ENCODE results near the gene LAMTOR2. TPM values are rescaled to one million over a fixed set of nuclear protein-coding genes. Genes with fewer than 3 reads are reported as not detected.

Gene LAMTOR2
- polyA plus RNA-seq, 1 donor (not counting 4 experiments of a cell fraction or from before 2014, with no cell fraction given): 67.5 TPM

DNA sequence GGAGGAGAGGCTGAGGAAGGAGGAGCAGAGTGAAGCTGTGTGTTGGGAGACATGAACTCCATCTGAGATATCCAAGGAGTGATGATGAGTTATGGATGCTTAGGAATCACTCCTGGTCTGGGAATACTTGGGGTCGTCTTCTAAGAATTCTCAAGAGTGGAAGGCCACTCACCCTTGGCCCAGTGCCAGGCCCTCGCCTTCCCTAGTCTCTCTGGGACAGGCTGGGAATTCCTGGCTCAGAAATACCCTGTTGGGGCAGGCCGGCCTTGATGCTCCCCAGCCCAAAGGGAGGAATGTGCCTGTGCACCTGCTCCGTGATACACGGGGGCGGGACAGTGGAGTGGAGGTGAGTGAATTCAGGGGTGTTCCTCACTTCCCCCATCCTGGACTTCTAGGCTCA, 47.3 kb downstream of the LAMTOR2 start:
- Histone ChIP-seq H2AFZ (ENCODE audit: control insufficient read depth, low read length) (no peak overlapping the region), H3K9me1 (ENCODE audit: control insufficient read depth, extremely low read depth, insufficient read depth, low read length) (peaks cover 2% of the 10 kb centered on the region), H3K36me3 (ENCODE audit: control insufficient read depth in 2 of 2, extremely low read depth in 1 of 2, insufficient read depth in 2 of 2, low read length in 2 of 2) (no peaks in the 10 kb centered on the region), H3K9me3 (ENCODE audit: control insufficient read depth, low read depth, low read length) (no peaks in the 10 kb centered on the region), H3K27me3 (ENCODE audit: control insufficient read depth, extremely low read depth, insufficient read depth, low read length) (no peaks in the 10 kb centered on the region), H3K4me2 (ENCODE audit: control insufficient read depth, extremely low read depth, insufficient read depth, low read depth, low read length) (peak overlapping the region; percentile 2), H3K4me3 (ENCODE audit: control insufficient read depth in 2 of 3, extremely low read depth in 1 of 3, insufficient read depth in 2 of 3, low read depth in 1 of 3, low read length in 3 of 3) (no peak overlapping the region), H4K20me1 (ENCODE audit: control insufficient read depth, extremely low read depth, insufficient read depth, low read length) (no peaks in the 10 kb centered on the region), H3K9ac (ENCODE audit: control insufficient read depth, extremely low read depth, insufficient read depth, low read length) (no peak overlapping the region), H3K27ac (ENCODE audit: control insufficient read depth, insufficient read depth, low read length) (no peak overlapping the region), H3K79me2 (ENCODE audit: control insufficient read depth, insufficient read depth, low read length) (peaks cover 2% of the 10 kb centered on the region), H3K4me1 (ENCODE audit: control insufficient read depth, extremely low read depth, insufficient read depth, low read length) (peaks cover 71% of the 10 kb centered on the region)
- FAIRE-seq: no peak
- dilution Hi-C loops (cut with MboI; ENCODE audit: extremely low pct_ligation_motif_present, low sequenced_read_pairs): no loop called here
- no peak for DNase-seq (ENCODE audit: low read depth, low spot score)
- TF ChIP-seq, protein P1, sequence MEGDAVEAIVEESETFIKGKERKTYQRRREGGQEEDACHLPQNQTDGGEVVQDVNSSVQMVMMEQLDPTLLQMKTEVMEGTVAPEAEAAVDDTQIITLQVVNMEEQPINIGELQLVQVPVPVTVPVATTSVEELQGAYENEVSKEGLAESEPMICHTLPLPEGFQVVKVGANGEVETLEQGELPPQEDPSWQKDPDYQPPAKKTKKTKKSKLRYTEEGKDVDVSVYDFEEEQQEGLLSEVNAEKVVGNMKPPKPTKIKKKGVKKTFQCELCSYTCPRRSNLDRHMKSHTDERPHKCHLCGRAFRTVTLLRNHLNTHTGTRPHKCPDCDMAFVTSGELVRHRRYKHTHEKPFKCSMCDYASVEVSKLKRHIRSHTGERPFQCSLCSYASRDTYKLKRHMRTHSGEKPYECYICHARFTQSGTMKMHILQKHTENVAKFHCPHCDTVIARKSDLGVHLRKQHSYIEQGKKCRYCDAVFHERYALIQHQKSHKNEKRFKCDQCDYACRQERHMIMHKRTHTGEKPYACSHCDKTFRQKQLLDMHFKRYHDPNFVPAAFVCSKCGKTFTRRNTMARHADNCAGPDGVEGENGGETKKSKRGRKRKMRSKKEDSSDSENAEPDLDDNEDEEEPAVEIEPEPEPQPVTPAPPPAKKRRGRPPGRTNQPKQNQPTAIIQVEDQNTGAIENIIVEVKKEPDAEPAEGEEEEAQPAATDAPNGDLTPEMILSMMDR (optimal IDR thresholded peaks at IDR 0.05 in 1 of 3, IDR thresholded peaks at IDR 0.05 in 1 of 3, conservative IDR thresholded peaks at IDR 0.05 in 1 of 3; ENCODE audit: extremely low read depth in 1 of 3, insufficient read depth in 2 of 3, low read length in 3 of 3): no peak
- TF ChIP-seq EZH2 (IDR thresholded peaks at IDR 0.05; ENCODE audit: low read length): no peak

DNA sequence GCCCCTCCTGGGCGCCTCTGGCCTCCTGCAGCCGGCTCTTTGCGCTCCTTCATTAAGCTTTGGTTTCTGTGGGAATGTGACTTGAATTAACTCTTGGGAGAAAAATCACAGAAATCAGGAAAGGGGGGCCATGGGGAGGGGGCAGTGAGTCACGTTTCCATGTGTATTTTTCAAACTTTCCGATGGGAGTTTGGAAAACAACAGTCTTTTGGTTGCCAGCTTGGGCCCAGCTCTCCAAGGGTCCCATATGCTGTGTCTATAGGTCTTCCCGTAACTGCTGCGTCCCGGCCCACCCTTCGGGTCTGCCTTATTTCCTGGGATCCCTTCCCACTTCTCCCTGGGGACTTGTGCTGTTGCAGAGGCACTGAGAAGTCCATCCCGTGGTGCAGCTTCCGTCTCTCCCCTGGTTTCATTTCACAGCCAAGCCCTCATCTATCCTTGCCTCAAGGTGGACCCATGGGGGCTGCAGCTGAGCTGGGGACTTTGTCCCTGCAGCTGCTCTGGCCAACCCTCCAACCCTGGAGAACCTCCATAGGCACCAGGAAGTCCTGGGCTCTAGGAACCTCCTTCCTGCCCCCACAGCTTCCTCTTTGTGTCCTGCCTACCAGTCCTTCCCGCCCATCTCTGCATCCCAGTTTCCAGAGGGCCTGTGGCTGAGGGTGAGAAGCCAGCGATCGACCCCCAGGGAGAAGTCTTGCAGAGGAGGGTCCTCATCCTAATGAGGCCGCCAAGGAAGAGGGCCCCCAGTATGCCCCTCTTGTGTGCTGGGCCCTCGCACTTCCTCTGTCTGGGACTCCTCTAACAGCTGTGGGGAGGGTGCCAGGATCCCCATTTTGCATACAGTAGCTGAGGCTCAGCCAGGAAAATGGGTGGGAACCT, 48.3 kb downstream of the LAMTOR2 start:
- H3K27ac ChIP-seq (ENCODE audit: control insufficient read depth, insufficient read depth, low read length): peak overlapping the region; percentile 93
- no peaks in the 10 kb centered on the region for H4K20me1 ChIP-seq (ENCODE audit: control insufficient read depth, extremely low read depth, insufficient read depth, low read length)
- no peak for FAIRE-seq
- peak overlapping the region; percentile 81 for H3K9ac ChIP-seq (ENCODE audit: control insufficient read depth, extremely low read depth, insufficient read depth, low read length)
- H2AFZ ChIP-seq (ENCODE audit: control insufficient read depth, low read length): no peak overlapping the region
- no peak for DNase-seq (ENCODE audit: low read depth, low spot score)
- peaks cover 2% of the 10 kb centered on the region for H3K9me1 ChIP-seq (ENCODE audit: control insufficient read depth, extremely low read depth, insufficient read depth, low read length)
- dilution Hi-C loops (cut with MboI; ENCODE audit: extremely low pct_ligation_motif_present, low sequenced_read_pairs): no loop called here
- no peaks in the 10 kb centered on the region for H3K36me3 ChIP-seq (ENCODE audit: control insufficient read depth in 2 of 2, extremely low read depth in 1 of 2, insufficient read depth in 2 of 2, low read length in 2 of 2)
- H3K4me1 ChIP-seq (ENCODE audit: control insufficient read depth, extremely low read depth, insufficient read depth, low read length): peaks cover 70% of the 10 kb centered on the region
- H3K79me2 ChIP-seq (ENCODE audit: control insufficient read depth, insufficient read depth, low read length): peaks cover 2% of the 10 kb centered on the region
- H3K9me3 ChIP-seq (ENCODE audit: control insufficient read depth, low read depth, low read length): no peaks in the 10 kb centered on the region
- no peak overlapping the region for H3K4me3 ChIP-seq (ENCODE audit: control insufficient read depth in 2 of 3, extremely low read depth in 1 of 3, insufficient read depth in 2 of 3, low read depth in 1 of 3, low read length in 3 of 3)
- peak overlapping the region; percentile 81 for H3K4me2 ChIP-seq (ENCODE audit: control insufficient read depth, extremely low read depth, insufficient read depth, low read depth, low read length)
- H3K27me3 ChIP-seq (ENCODE audit: control insufficient read depth, extremely low read depth, insufficient read depth, low read length): no peaks in the 10 kb centered on the region
- TF ChIP-seq EZH2 (IDR thresholded peaks at IDR 0.05; ENCODE audit: low read length): no peak
- TF ChIP-seq, protein P1 (optimal IDR thresholded peaks at IDR 0.05 in 1 of 3, IDR thresholded peaks at IDR 0.05 in 1 of 3, conservative IDR thresholded peaks at IDR 0.05 in 1 of 3; ENCODE audit: extremely low read depth in 1 of 3, insufficient read depth in 2 of 3, low read length in 3 of 3): no peak

Data from keratinocyte (primary cell).